HG03196 (cell line): ENCODE data around the gene UQCR11.
"Not testable (repeated sequence)": the region's sequence is repeated elsewhere in the genome, so short reads cannot be mapped to it uniquely, and the experiment has no call there.

Experiments
- ATAC-seq: cut with Tn5 transposase; IDR thresholded peaks from one replicate; pipeline ENCODE4 v1.9.1; 2021; ENCODE audit not compliant: unreplicated experiment

Gene UQCR11

GRCh38 chr19:1605236-1606137 lies at the start of gene UQCR11:
Gene UQCR11 (minus strand): TSS chr19:1605462. CDS start chr19:1605409, 53 bp downstream.
- ATAC-seq = peak; percentile 86

- no peak for ATAC-seq
Measured at GRCh38 chr19:1654178-1654792, 49.0 kb upstream of the UQCR11 start.

- no peak for ATAC-seq
Measured at GRCh38 chr19:1653300-1653628, 48.0 kb upstream of the UQCR11 start.

GRCh38 chr19:1652471-1653299 lies 47.4 kb upstream of the UQCR11 start, which contains the start of gene TCF3:
Gene TCF3 (minus strand): TSS chr19:1652615. CDS start chr19:1650248, 2,367 bp downstream.
- peak; percentile 52 for ATAC-seq

GRCh38 chr19:1651568-1652291 lies 46.5 kb upstream of the UQCR11 start:
- no peak for ATAC-seq

GRCh38 chr19:1650650-1651567 lies 45.6 kb upstream of the UQCR11 start:
- ATAC-seq = no peak

- no peak for ATAC-seq
Measured at GRCh38 chr19:1649706-1650649, 44.7 kb upstream of the UQCR11 start.

GRCh38 chr19:1648920-1649541 lies 43.8 kb upstream of the UQCR11 start:
- ATAC-seq = no peak

- peak; percentile 29 for ATAC-seq
Measured at GRCh38 chr19:1648459-1648849, 43.2 kb upstream of the UQCR11 start.

GRCh38 chr19:1647501-1648458 lies 42.5 kb upstream of the UQCR11 start:
- ATAC-seq = peak; percentile 2

GRCh38 chr19:1646659-1647453 lies 41.6 kb upstream of the UQCR11 start:
- no peak for ATAC-seq

GRCh38 chr19:1646149-1646548 lies 40.9 kb upstream of the UQCR11 start:
- ATAC-seq = no peak

- no peak for ATAC-seq
Measured at GRCh38 chr19:1645299-1645698, 40.0 kb upstream of the UQCR11 start.

GRCh38 chr19:1644070-1644469 lies 38.8 kb upstream of the UQCR11 start:
- no peak for ATAC-seq

GRCh38 chr19:1640893-1641448 lies 35.7 kb upstream of the UQCR11 start:
- ATAC-seq = not testable (repeated sequence)
